SK-N-MC (cell line): Measurements from ENCODE around the gene TMPRSS11E.
"Not testable (repeated sequence)": the region's sequence is repeated elsewhere in the genome, so short reads cannot be mapped to it uniquely, and the experiment has no call there.

Source experiments
- DNase-seq: peaks from one replicate; pipeline ENCODE4 v3.0.0-alpha.2; 2011; ENCODE audit warnings: low read depth, low spot score
- H3K27ac ChIP-seq: fragments of 200-600 bp; sonication (generic); 2 replicates; pipeline ENCODE4 v1.5.1; 2016; ENCODE audit warnings: mixed run types
- H3K36me3 ChIP-seq: fragments of 200-600 bp; sonication (generic); 2 replicates; pipeline ENCODE4 v1.6.1; 2017; ENCODE audit warnings: antibody characterized with exemption, low read length, mixed read lengths; ENCODE audit not compliant: insufficient read depth
- H3K4me3 ChIP-seq: fragments of 200-600 bp; sonication (generic); 2 replicates; pipeline ENCODE4 v1.5.1; 2016
- H3K9ac ChIP-seq: fragments of 200-600 bp; sonication (generic); 2 replicates; pipeline ENCODE4 v1.8.0; 2017; ENCODE audit warnings: mixed run types, mixed read lengths; ENCODE audit not compliant: insufficient read length
- H3K9me3 ChIP-seq: fragments of 200-600 bp; sonication (generic); 2 replicates; pipeline ENCODE4 v1.6.1; 2017; ENCODE audit warnings: low read depth, mild to moderate bottlenecking, antibody characterized with exemption, low read length, moderate library complexity, mixed read lengths
- EZH2 ChIP-seq: fragments of 200-600 bp; sonication (generic); IDR thresholded peaks from one replicate; pipeline ENCODE4 v1.6.1; 2017; ENCODE audit warnings: antibody characterized with exemption
- FOXP2 ChIP-seq: optimal IDR thresholded peaks from 2 replicates; pipeline ENCODE3; 2011; ENCODE audit warnings: mild to moderate bottlenecking, moderate library complexity; ENCODE audit not compliant: insufficient read depth; ENCODE audit errors: extremely low read length, control extremely low read depth
- POLR2AphosphoS5 ChIP-seq: IDR thresholded peaks from 2 replicates; pipeline ENCODE4 v1.6.1; 2012; ENCODE audit warnings: mild to moderate bottlenecking, low read depth, low read length, borderline replicate concordance

TMPRSS11E gene

GRCh38 chr4:68410643-68411042, 36.6 kb upstream of the TMPRSS11E start:
- Histone ChIP-seq H3K9ac (no peak overlapping the region), H3K27ac (no peak overlapping the region), H3K36me3 (no peaks in the 10 kb centered on the region), H3K4me3 (no peak overlapping the region), H3K9me3 (no peaks in the 10 kb centered on the region)
- DNase-seq, result no peak
- no peak for TF ChIP-seq EZH2
- no peak for TF ChIP-seq POLR2AphosphoS5
- no peak for TF ChIP-seq FOXP2

- DNase-seq, H3K9ac ChIP-seq, H3K27ac ChIP-seq, H3K36me3 ChIP-seq, H3K4me3 ChIP-seq, H3K9me3 ChIP-seq: not testable (repeated sequence)
These were observed 35.2 kb upstream of the TMPRSS11E start for GRCh38 chr4:68412031-68412430.

- TF ChIP-seq EZH2 (no peak), FOXP2 (no peak), POLR2AphosphoS5 (no peak)
- Histone ChIP-seq H3K9ac (no peak overlapping the region), H3K9me3 (no peaks in the 10 kb centered on the region), H3K27ac (no peak overlapping the region), H3K4me3 (no peak overlapping the region), H3K36me3 (no peaks in the 10 kb centered on the region)
- no peak for DNase-seq
These were observed 30.7 kb upstream of the TMPRSS11E start for GRCh38 chr4:68416591-68416990.

- TF ChIP-seq FOXP2 (no peak), POLR2AphosphoS5 (no peak), EZH2 (no peak)
- Histone ChIP-seq H3K36me3 (no peaks in the 10 kb centered on the region), H3K4me3 (no peak overlapping the region), H3K27ac (no peak overlapping the region), H3K9ac (no peak overlapping the region), H3K9me3 (no peaks in the 10 kb centered on the region)
- DNase-seq, result no peak
These were observed 20.7 kb upstream of the TMPRSS11E start for GRCh38 chr4:68426516-68426915.

- no peak overlapping the region for H3K4me3 ChIP-seq
- TF ChIP-seq EZH2, result no peak
- no peak for TF ChIP-seq POLR2AphosphoS5
- TF ChIP-seq FOXP2, result no peak
- no peak overlapping the region for H3K27ac ChIP-seq
- no peak for DNase-seq
- no peaks in the 10 kb centered on the region for H3K36me3 ChIP-seq
- H3K9ac ChIP-seq, result no peak overlapping the region
- no peaks in the 10 kb centered on the region for H3K9me3 ChIP-seq
These were observed 16.9 kb upstream of the TMPRSS11E start for GRCh38 chr4:68430337-68430736.

- no peak for DNase-seq
- no peak overlapping the region for H3K9ac ChIP-seq
- H3K9me3 ChIP-seq, result no peaks in the 10 kb centered on the region
- H3K27ac ChIP-seq, result no peak overlapping the region
- H3K36me3 ChIP-seq, result no peaks in the 10 kb centered on the region
- TF ChIP-seq FOXP2 (no peak), EZH2 (no peak), POLR2AphosphoS5 (no peak)
- no peak overlapping the region for H3K4me3 ChIP-seq
These were observed 14.9 kb upstream of the TMPRSS11E start for GRCh38 chr4:68432320-68432719.

- Histone ChIP-seq H3K36me3 (no peaks in the 10 kb centered on the region), H3K9me3 (no peaks in the 10 kb centered on the region), H3K9ac (no peak overlapping the region), H3K27ac (no peak overlapping the region), H3K4me3 (no peak overlapping the region)
- DNase-seq, result no peak
- TF ChIP-seq FOXP2 (no peak), EZH2 (no peak), POLR2AphosphoS5 (no peak)
These were observed 13.7 kb upstream of the TMPRSS11E start for GRCh38 chr4:68433582-68433981.

GRCh38 chr4:68434277-68434676, 13.0 kb upstream of the TMPRSS11E start:
- Histone ChIP-seq H3K27ac (no peak overlapping the region), H3K36me3 (no peaks in the 10 kb centered on the region), H3K9ac (no peak overlapping the region), H3K9me3 (no peaks in the 10 kb centered on the region), H3K4me3 (no peak overlapping the region)
- no peak for DNase-seq
- TF ChIP-seq POLR2AphosphoS5 (no peak), FOXP2 (no peak), EZH2 (no peak)

GRCh38 chr4:68434836-68435235, 12.4 kb upstream of the TMPRSS11E start:
- H3K36me3 ChIP-seq, result no peaks in the 10 kb centered on the region
- H3K9ac ChIP-seq, result no peak overlapping the region
- H3K4me3 ChIP-seq, result no peak overlapping the region
- DNase-seq, result no peak
- no peak overlapping the region for H3K27ac ChIP-seq
- TF ChIP-seq EZH2, result no peak
- no peak for TF ChIP-seq FOXP2
- TF ChIP-seq POLR2AphosphoS5, result no peak
- no peaks in the 10 kb centered on the region for H3K9me3 ChIP-seq

- H3K36me3 ChIP-seq, result no peaks in the 10 kb centered on the region
- no peak overlapping the region for H3K27ac ChIP-seq
- no peak overlapping the region for H3K9ac ChIP-seq
- no peak overlapping the region for H3K4me3 ChIP-seq
- TF ChIP-seq POLR2AphosphoS5 (no peak), EZH2 (no peak), FOXP2 (no peak)
- H3K9me3 ChIP-seq, result no peaks in the 10 kb centered on the region
- no peak for DNase-seq
These were observed 2.2 kb upstream of the TMPRSS11E start for GRCh38 chr4:68445111-68445510.
